ENCODE results near the gene SDS. TPM values are rescaled to one million over a fixed set of nuclear protein-coding genes. Genes with fewer than 3 reads are reported as not detected.

SDS gene
- total and polyA plus RNA-seq, 4 donors = 0.65 to 433 (median 77.9) TPM

GRCh38 chr12:113391650-113392337 is 11.9 kb downstream of the SDS start (continued):
- TF ChIP-seq REST (IDR thresholded peaks at IDR 0.05) (no peak), YY1 (IDR thresholded peaks at IDR 0.05) (peak; percentile 51), RXRA (IDR thresholded peaks at IDR 0.05) (peak; percentile 44 to 50)

GRCh38 chr12:113391145-113391544 is 12.5 kb downstream of the SDS start:
- H3K4me3 ChIP-seq (ENCODE audit: low read depth in 1 of 3, low read length in 3 of 3) = no peak overlapping the region
- H3K36me3 ChIP-seq (ENCODE audit: control insufficient read depth in 4 of 4, insufficient read depth in 3 of 4, low read depth in 1 of 4, low read length in 3 of 4) = peaks cover 2 to 39% (median 16%) of the 10 kb centered on the region in 4 donors
- H3K27ac ChIP-seq (ENCODE audit: low read depth in 1 of 2, low read length in 2 of 2) = no peak overlapping the region
- 87% methylated on average over 3 of the region's 3 CpGs for WGBS
- peaks cover 0 to 2% (median 0%) of the 10 kb centered on the region in 4 donors for H3K4me1 ChIP-seq (ENCODE audit: control insufficient read depth in 4 of 4, insufficient read depth in 4 of 4, low read length in 3 of 4)
- TF ChIP-seq EGR1 (IDR thresholded peaks at IDR 0.05; ENCODE audit: low read depth in 2 of 2) (peak in 1 of 2 donors; percentile 4), JUND (IDR thresholded peaks at IDR 0.05) (no peak)
- no peaks in the 10 kb centered on the region for H3K27me3 ChIP-seq (ENCODE audit: control insufficient read depth in 4 of 4, insufficient read depth in 4 of 4, low read length in 3 of 4)
- DNase-seq (ENCODE audit: low spot score) = no peak
- H3K9me3 ChIP-seq (ENCODE audit: control insufficient read depth in 4 of 4, low read length in 3 of 4) = no peaks in the 10 kb centered on the region
- H3K9ac ChIP-seq (ENCODE audit: low read depth in 1 of 2, low read length in 2 of 2) = no peak overlapping the region

GRCh38 chr12:113390064-113391043 is 13.3 kb downstream of the SDS start:
- H3K4me1 ChIP-seq (ENCODE audit: control insufficient read depth in 4 of 4, insufficient read depth in 4 of 4, low read length in 3 of 4) = peaks cover 0 to 2% (median 0%) of the 10 kb centered on the region in 4 donors
- no peak for DNase-seq (ENCODE audit: low spot score)
- no peak overlapping the region for H3K4me3 ChIP-seq (ENCODE audit: low read depth in 1 of 3, low read length in 3 of 3)
- no peak overlapping the region for H3K27ac ChIP-seq (ENCODE audit: low read depth in 1 of 2, low read length in 2 of 2)
- H3K27me3 ChIP-seq (ENCODE audit: control insufficient read depth in 4 of 4, insufficient read depth in 4 of 4, low read length in 3 of 4) = no peaks in the 10 kb centered on the region
- TF ChIP-seq ZBTB33 (IDR thresholded peaks at IDR 0.05) (no peak), RAD21 (IDR thresholded peaks at IDR 0.05) (no peak), EGR1 (IDR thresholded peaks at IDR 0.05; ENCODE audit: low read depth in 2 of 2) (no peak), SP1 (IDR thresholded peaks at IDR 0.05) (no peak), RXRA (IDR thresholded peaks at IDR 0.05) (no peak), FOXA1 (IDR thresholded peaks at IDR 0.05) (no peak), REST (IDR thresholded peaks at IDR 0.05) (no peak), JUND (IDR thresholded peaks at IDR 0.05) (no peak), HNF4A (conservative IDR thresholded peaks at IDR 0.05) (no peak), TAF1 (conservative IDR thresholded peaks at IDR 0.05) (no peak), YY1 (IDR thresholded peaks at IDR 0.05) (no peak), GABPA (IDR thresholded peaks at IDR 0.05 in 1 of 2, conservative IDR thresholded peaks at IDR 0.05 in 1 of 2) (no peak), MAX (IDR thresholded peaks at IDR 0.05) (no peak), HNF4G (IDR thresholded peaks at IDR 0.05) (no peak), FOXA2 (IDR thresholded peaks at IDR 0.05) (no peak)
- 95% methylated on average over 6 of the region's 6 CpGs for WGBS
- no peaks in the 10 kb centered on the region for H3K9me3 ChIP-seq (ENCODE audit: control insufficient read depth in 4 of 4, low read length in 3 of 4)
- H3K36me3 ChIP-seq (ENCODE audit: control insufficient read depth in 4 of 4, insufficient read depth in 3 of 4, low read depth in 1 of 4, low read length in 3 of 4) = peaks cover 2 to 34% (median 12%) of the 10 kb centered on the region in 4 donors
- no peak overlapping the region for H3K9ac ChIP-seq (ENCODE audit: low read depth in 1 of 2, low read length in 2 of 2)
